GM19099 (cell line): ENCODE measurements around the gene DOK5.

Experiments
- POLR2A ChIP-seq: IDR thresholded peaks from 3 replicates; pipeline ENCODE4 v1.6.1; 2011; ENCODE audit warnings: low read depth; ENCODE audit not compliant: insufficient read length; ENCODE audit errors: extremely low read depth

Gene DOK5

GRCh38 chr20:54692168-54692887 is 216.9 kb downstream of the DOK5 start:
- TF ChIP-seq POLR2A = no peak

- no peak for TF ChIP-seq POLR2A
Observed at GRCh38 chr20:54694516-54694915, 219.1 kb downstream of the DOK5 start.

- no peak for TF ChIP-seq POLR2A
Observed at GRCh38 chr20:54698373-54698772, 223.0 kb downstream of the DOK5 start.
